Kasumi-1 (cell line): ENCODE data around the gene DEFB114.
"Not testable (repeated sequence)": the region's sequence is repeated elsewhere in the genome, so short reads cannot be mapped to it uniquely, and the experiment has no call there.

ENCODE experiments used
- DNase-seq, 2 experiments: peaks; one replicate each; lab custom pipeline; 2025; lab: John Stamatoyannopoulos, UW

Gene DEFB114

DNA sequence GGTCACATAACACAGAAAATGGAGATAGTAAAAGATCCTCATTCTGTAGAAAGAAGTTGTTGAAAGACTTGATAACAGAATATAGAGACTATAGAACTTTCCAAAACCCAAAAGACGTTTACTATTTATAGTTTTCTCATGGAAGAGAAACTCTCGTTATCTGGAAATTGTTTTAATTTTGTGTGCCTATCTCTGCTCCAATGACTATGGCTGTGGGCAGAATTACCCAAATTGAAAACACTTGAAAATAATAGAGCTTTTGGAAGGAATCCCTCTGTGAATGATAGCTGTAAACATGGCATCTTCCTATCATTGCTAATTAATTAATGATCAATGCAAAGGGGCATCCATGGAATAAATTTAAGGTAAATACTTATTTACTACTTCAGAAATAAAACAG lies at the start of gene DEFB114:
Gene DEFB114 (minus strand): TSS at position 101 of the 400 bp plus-strand sequence. CDS start 59 bp downstream, at position 42.
- DNase-seq = no peak

DNA sequence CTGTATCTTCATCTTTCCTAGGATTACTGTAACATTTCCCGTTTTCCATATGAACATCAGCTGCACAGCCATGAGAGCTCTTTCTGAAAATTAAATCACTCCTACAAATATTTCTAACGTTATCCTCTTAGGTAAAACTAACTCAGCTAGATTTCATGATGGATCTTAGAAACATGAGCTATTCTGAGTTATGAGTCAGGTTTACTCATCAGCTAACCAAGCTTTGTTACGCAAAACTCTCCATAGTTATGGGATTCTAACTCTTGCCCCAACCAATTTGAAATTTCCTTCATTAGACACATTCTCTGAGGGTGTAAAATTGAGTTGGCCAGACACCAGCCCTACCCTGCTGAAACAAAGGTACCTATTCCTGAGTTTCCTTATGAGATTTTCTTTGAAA lies 43.9 kb upstream of the DEFB114 start:
- no peak for DNase-seq

GRCh38 chr6:50003139-50003538 lies 39.2 kb upstream of the DEFB114 start:
- DNase-seq = no peak

DNA sequence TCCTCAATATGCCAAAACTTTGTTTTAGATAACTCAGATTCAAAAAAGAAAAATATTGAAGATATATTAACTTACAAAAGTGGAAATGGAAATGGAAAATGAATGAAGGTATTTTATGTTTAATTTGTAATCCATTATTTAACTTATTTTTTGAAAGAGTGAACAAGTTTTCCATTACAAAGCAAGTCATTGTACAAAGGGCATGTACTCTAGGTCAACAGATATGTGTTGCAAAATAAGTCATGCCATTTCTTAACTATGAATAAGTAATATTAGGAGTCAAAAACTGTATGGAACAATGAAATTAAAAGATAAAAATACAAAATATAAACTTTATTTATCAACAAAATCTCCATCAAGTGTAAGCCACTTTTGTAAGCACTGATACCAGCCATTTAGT lies 31.3 kb upstream of the DEFB114 start:
- no peak for DNase-seq

DNA sequence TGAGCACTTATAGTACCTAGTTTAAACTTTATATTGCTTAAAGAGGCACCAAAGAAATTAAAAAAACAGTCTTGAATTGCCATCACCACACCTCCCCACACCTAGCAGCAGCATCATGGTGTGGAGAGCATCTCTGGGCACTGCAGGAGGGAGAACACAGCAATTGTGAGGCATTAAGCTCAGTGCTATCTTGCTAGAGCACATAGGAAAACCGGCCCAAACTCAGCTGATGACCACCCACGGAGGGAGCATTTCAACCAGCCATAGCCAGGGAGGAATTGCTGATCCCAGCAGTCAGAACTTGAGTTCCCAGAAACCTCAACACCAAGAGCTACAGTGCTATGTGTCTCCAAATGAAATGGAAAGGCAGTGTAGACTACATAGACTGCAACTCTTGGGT lies 24.9 kb upstream of the DEFB114 start:
- no peak for DNase-seq

- DNase-seq = no peak
Observed at GRCh38 chr6:49987749-49988148, 23.8 kb upstream of the DEFB114 start.

DNA sequence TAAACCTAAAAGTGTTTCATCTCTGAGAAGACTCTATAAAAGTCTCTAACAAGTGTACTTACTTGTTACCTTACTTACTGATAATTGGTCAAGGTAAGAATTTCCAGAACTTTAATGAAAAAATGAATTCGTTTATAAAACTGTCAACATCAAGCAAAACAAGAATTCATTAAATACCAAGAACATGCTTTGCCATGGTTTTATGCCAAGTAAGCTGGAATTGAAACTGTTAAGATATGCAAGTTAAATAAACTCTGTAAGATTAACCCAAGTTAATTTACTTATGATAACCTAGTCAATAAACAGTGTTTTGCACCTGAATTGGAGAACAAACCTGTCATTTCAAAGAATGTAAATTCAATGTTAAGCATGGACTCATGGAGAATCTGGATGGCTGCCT lies 22.6 kb upstream of the DEFB114 start:
- DNase-seq = no peak

DNA sequence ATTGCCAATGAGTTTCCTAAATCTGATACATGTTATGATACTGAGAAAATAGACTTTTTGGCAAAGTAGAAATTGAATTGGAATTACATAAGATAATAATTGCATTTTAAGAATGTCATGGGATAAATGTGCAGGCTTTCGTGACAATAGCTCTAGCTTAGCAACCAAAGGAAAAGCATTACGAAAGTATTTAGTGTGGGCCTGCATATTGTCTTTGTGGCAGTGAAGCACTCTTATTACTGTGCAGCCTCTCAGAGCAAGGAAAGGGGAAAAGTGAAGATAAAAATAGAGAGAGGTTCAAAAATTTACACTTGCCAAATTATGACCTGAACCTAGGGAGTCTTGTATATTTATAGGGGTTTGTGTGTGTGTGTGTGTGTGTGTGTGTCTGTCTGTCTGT lies 18.1 kb upstream of the DEFB114 start:
- no peak for DNase-seq

- no peak for DNase-seq
Observed at GRCh38 chr6:49980898-49981297, 16.9 kb upstream of the DEFB114 start.

GRCh38 chr6:49979584-49979983 lies 15.6 kb upstream of the DEFB114 start:
- no peak for DNase-seq

GRCh38 chr6:49978332-49979226 lies 14.6 kb upstream of the DEFB114 start:
- DNase-seq = no peak

GRCh38 chr6:49969605-49970004 lies 5.6 kb upstream of the DEFB114 start, which contains the start of gene DEFB113:
TSS of gene DEFB113 (minus strand) at chr6:49969625. CDS start at chr6:49969625, 0 bp downstream.
- no peak for DNase-seq

DNA sequence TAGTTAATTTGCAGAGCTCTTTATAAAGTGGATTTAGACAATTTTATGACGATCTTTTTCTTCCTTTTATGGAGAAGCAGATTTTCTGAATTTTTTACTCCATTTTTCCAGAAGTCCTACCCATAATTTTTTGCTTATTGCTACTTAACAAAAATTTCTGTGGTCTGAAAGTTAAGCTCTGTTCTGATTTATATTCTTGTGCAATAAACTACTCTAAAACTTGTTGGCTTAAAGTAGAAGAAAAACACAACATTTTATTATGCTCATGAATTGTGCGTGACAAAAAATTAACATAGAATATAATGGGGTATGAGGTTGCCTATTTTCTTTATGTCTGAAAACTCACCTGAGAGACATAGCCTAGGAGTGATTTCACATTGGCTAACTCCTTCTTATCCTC lies 2.9 kb upstream of the DEFB114 start:
- DNase-seq = no peak

DNA sequence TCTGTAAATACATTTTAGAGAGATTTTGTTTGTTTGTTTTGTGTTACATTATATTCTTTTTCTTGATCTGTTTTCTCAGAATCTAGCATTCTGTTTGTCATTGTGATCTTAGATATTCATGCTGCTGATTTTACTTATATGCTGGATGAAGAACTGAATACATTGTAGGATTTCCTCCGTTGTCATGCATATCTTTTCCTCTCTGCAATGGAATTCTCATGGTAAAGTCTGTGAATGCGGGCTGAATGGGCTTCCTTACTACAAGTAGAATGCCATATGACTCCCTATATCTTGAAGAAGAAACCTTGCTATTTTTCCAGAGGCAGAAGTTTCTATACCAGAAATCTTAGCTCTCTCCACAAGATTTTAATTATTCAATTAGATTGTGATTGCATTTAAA lies 2.4 kb upstream of the DEFB114 start:
- no peak for DNase-seq

DNA sequence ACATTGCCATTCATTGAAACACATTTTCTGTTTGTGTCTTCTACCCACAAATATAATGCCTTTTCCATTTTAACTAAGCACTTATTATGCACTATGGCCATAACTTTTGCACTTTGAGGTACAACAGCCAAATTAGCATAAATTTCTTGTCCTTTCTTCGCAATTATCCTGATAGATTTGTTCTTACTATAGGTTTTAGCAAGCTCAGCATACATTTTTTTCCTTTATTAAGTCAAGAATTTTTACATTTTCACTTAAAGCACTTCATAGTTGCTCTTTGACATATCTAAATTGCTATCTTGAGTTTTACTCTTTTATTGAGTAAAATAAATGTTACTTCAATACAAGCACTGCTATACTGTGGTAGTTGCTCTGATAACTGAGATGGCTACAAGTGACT lies 5.8 kb downstream of the DEFB114 start:
- no peak for DNase-seq

DNA sequence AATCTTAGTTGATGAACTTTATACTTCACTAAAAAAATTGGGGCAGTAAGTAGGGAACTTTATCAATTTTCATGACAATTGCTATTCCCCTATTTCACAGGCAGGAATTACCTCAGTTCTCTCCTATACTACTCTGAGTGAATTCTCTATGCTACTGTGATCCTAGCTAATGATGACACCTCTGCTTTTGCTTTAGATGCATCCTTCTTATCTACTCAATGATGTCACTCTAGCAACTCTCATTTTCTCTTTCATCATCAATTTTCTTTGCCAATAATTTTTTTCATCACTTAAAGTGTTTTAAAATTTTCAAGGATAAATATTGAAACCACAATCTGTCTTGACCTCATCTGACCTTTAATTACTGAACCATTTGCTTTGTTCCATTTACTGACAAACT lies 8.1 kb downstream of the DEFB114 start:
- DNase-seq = no peak

DNA sequence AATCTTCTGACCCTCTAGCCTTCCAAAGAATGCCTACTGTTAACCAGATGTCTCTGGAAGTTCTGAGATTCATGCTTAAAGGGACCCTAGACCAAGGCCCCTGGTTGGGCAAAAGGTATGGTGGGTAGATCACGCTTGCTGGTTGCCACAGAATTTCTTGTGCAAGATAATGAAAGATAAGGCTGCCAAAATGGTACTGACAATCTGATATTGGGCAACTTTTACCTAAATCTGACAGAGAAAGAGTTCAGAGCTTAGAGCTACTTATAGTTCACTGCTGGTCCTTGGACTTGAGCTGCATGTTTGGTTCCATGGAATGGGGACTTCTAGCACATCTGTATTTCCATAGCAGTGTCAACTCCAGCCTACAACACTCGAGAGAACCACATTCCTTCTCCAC lies 12.0 kb downstream of the DEFB114 start:
- no peak for DNase-seq

DNA sequence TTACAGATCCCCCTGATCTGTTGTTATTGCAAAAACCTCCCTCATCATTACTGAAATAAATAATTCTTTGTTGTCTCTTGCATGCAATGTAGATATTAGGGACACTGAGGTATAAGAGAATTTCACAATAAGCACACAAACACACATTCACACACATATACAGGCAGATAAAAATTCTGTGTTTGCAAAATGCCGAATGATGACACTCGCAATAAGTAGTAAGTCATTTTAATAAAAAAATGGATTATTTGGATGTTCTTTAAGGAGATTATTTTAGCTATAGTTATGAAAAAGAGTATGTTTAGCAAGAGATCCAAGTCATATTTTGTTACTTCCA lies 13.6 kb downstream of the DEFB114 start:
- no peak for DNase-seq

DNA sequence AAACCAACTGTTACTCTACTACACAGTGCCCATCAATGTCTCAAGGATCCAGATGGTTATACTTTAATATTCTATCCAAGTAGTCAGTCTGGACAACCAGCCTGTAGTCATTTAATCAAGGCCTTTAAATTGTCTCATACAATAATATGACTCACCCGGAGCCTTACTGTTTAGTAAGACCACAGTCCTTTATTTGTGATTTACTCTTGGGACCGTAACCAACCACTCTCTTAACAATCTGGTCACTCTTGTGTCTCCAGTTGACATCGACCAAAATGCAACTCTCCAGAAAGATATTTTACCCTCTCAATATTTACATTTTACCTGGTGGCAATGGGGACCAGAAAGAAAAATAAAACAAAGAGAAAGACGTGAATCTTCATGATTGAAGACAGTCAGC lies 14.9 kb downstream of the DEFB114 start:
- no peak for DNase-seq

DNA sequence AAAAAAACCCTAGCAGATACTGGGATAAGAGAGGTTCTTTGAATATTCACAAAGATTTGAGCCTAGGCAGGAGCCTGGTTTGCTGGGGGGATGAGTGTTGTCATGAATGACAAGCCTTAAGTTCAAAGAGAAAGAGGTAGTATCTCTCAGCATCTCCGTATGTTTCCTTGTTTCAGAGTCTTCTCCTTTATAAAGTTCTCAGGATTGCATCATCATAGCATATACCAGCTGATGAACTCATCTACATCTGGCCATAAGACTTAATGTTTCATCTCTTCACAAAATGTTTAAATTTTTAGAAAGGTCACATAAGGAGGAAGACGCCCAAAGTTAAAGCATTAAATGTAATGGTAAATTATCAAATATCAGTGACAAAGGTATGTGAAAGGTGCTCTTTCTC lies 17.1 kb downstream of the DEFB114 start:
- DNase-seq = no peak

DNA sequence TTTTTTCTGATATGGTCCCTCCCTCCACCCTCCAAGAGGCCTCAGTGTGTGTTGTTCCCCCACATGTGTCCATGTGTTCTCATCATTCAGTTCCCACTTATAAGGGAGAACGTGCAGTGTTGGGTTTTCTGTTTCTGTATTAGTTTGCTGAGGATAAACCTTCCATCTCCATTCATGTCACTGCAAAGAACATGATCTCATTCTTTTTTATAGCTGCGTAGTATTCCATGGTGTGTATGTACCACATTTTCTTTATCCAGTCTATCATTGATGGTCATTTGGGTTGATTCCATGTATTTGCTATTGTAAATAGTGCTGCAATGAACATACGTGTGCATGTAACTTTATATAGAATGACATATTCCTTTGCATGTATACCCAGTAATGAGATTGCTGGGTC lies 19.9 kb downstream of the DEFB114 start:
- DNase-seq = not testable (repeated sequence)

GRCh38 chr6:49939993-49940498 lies 23.9 kb downstream of the DEFB114 start:
- DNase-seq = no peak

DNA sequence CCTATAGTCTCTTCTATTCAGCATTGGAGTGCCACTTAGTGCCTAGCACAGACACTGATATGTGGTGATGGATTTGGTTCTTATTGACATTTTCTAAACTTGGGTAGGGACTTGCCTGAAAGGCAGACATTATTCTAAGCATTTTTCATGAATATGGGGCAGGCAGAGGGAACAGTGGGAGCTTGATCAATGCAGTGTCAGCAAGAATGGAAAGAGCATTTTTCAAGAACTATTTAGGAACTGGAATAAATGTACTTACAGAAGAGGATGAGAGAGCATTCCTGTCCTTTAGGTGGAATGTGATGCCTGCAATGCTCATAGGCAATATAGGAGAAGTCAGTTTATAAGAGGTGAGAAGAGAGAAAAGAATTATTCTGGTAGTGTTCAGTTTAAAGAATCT lies 26.2 kb downstream of the DEFB114 start:
- no peak for DNase-seq

DNA sequence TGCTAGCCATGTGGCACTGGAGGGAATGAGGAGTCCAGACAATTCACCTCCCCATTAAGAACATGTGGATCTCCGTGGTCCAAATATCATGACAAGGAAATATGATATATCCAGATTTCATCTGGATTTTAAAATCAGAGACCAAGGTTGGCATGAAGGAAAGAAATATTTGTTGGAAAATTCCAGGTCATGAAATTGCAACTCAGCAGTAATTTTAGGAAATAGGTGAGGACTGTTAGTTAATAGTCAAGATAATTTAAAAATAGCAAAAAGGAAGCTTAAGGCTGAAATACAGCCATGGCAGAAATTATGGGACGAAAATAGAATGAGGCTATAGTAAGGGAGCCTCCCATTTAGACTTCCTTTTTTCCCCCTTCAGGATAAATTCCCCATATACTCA lies 26.9 kb downstream of the DEFB114 start:
- DNase-seq = no peak
